Thyroid gland (tissue), 4 donors: ENCODE data around the gene TMEM92. TPM values are rescaled to one million over a fixed set of nuclear protein-coding genes. Genes with fewer than 3 reads are reported as not detected.

Experiments used
- DNase-seq, 2 donors: peaks; one replicate each; pipeline ENCODE4 v3.0.0-alpha.2; 2019
- H3K27ac ChIP-seq, 3 donors: fragments of 200-600 bp; sonication (generic); 1 replicate in 2 of 3; 2 replicates in 1 of 3; pipeline ENCODE4 v1.5.1; 2016 to 2019; ENCODE audit warnings: mild to moderate bottlenecking in 1 of 3, moderate library complexity in 1 of 3
- H3K27me3 ChIP-seq: fragments of 200-600 bp; sonication (generic); one replicate; pipeline ENCODE4 v1.5.1; 2019
- H3K36me3 ChIP-seq, 2 donors: fragments of 200-600 bp; sonication (generic); one replicate each; pipeline ENCODE4 v1.5.1; 2016 to 2019
- H3K4me1 ChIP-seq, 2 donors: fragments of 200-600 bp; sonication (generic); one replicate each; pipeline ENCODE4 v1.5.1; 2017 to 2019
- H3K4me3 ChIP-seq, 3 donors: fragments of 200-600 bp; sonication (generic); replicated peaks in 1 of 3; 1 replicate in 2 of 3; 2 replicates in 1 of 3; pipeline ENCODE4 v1.5.1; 2016; ENCODE audit warnings: mild to moderate bottlenecking in 1 of 3
- H3K9me3 ChIP-seq: fragments of 200-600 bp; sonication (generic); one replicate; pipeline ENCODE4 v1.5.1; 2017
- CTCF ChIP-seq, 6 experiments: fragments of 200-600 bp in 3 of 6; fragments of 450-650 bp in 3 of 6; sonication (generic) in 3 of 6; IDR thresholded peaks; one replicate each; pipeline ENCODE4 v1.5.1; 2016 to 2019; ENCODE audit warnings: antibody characterized with exemption in 6 of 6, mild to moderate bottlenecking in 2 of 6, inconsistent platforms in 1 of 6, moderate library complexity in 1 of 6
- POLR2A ChIP-seq, 2 donors: fragments of 450-650 bp; IDR thresholded peaks; one replicate each; pipeline ENCODE4 v1.6.1; 2017; ENCODE audit warnings: antibody characterized with exemption in 2 of 2, mild to moderate bottlenecking in 2 of 2, moderate library complexity in 1 of 2
- WGBS, 2 donors: methylation state at CpG; one replicate each; pipeline ENCODE4 v1.1.5; 2017; 5-methylcytosine and 5-hydroxymethylcytosine counted together
- intact Hi-C: fragments of 100-400 bp; cut with DNase I; formaldehyde crosslinking; loops from one replicate; pipeline ENCODE4 v1.15.1; 2023
- total RNA-seq, 4 donors: library from RNA; depleted of rRNA; stranded (reverse); fragments of >200 nt; gene quantifications; one replicate each; pipeline ENCODE4 v1.2.3, GENCODE V29; 2016

The TMEM92 gene
- total RNA-seq, 4 donors from 2014 or later: not detected

- no peak overlapping the region for H3K27ac ChIP-seq
- whole genome bisulfite sequencing, 2 donors: 84 to 85% methylated on average over 3 of the region's 3 CpGs
- TF ChIP-seq POLR2A (IDR thresholded peaks at IDR 0.05) (no peak), CTCF (IDR thresholded peaks at IDR 0.05) (no peak)
- H3K36me3 ChIP-seq: no peaks in the 10 kb centered on the region
- intact Hi-C loops: no loop called here
- H3K4me1 ChIP-seq: no peaks in the 10 kb centered on the region
- H3K27me3 ChIP-seq: no peaks in the 10 kb centered on the region
- no peaks in the 10 kb centered on the region for H3K9me3 ChIP-seq
- H3K4me3 ChIP-seq: no peak overlapping the region
- DNase-seq: no peak
Observed at GRCh38 chr17:50252781-50253180, 21.5 kb upstream of the TMEM92 start.

DNA sequence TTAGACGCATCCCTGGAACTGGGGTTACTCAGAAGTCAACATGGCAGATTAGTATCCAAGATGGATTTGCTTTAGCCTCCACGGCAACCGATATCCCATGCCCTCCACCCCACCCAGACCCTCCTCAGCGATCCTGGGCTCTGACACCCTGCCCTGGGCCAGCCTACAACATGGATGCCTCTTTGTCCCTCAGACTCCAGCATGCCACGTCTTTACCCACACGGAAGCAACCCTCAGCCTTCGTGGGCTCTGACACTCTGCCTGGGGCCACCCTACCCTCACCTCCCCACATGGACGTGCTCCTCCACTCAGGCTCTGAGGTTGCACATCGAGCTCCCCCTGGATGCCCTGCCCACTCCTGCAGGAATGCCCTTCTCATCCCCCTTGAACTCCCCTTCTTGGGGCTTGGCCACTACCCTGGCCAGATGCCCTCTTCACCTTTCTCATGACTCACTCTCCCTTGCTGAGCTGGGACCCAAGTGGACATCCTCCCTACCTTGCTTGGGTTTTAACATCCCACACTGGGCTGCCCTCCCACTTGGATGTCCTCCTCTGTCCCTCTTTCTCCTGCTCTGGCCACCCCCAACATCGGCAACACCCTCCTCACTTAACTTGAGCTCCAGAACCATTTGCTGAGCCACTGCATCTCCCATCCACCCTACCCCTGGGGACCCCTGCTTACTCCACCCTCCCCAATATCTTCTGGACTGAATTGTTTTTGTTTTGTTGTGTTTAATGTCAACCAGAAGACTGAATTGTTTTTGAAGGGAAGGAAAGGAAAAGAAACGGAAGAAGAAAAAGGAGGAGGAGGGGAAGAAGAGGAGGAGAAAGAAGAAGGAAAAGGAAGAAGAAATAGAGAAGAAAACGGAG lies 18.3 kb upstream of the TMEM92 start:
- WGBS, 2 donors: 80 to 81% methylated on average over 12 of the region's 12 CpGs
- DNase-seq: no peak

GRCh38 chr17:50256826-50257618 lies 17.2 kb upstream of the TMEM92 start:
- no peak for DNase-seq
- H3K27me3 ChIP-seq: no peaks in the 10 kb centered on the region
- WGBS, 2 donors: 83 to 87% methylated on average over 10 of the region's 10 CpGs
- H3K27ac ChIP-seq: no peak overlapping the region
- intact Hi-C loops: no loop called here
- no peaks in the 10 kb centered on the region for H3K36me3 ChIP-seq
- TF ChIP-seq CTCF (IDR thresholded peaks at IDR 0.05) (no peak), POLR2A (IDR thresholded peaks at IDR 0.05) (no peak)
- no peaks in the 10 kb centered on the region for H3K4me1 ChIP-seq
- H3K9me3 ChIP-seq: no peaks in the 10 kb centered on the region
- no peak overlapping the region for H3K4me3 ChIP-seq

More for the DNA sequence above, 18.3 kb upstream of the TMEM92 start:
- Histone ChIP-seq H3K4me3 (no peak overlapping the region), H3K27ac (no peak overlapping the region), H3K36me3 (no peaks in the 10 kb centered on the region), H3K4me1 (no peaks in the 10 kb centered on the region), H3K9me3 (no peaks in the 10 kb centered on the region), H3K27me3 (no peaks in the 10 kb centered on the region)
- intact Hi-C loops: no loop called here
- TF ChIP-seq CTCF (IDR thresholded peaks at IDR 0.05) (no peak), POLR2A (IDR thresholded peaks at IDR 0.05) (no peak)

GRCh38 chr17:50257676-50258224 lies 16.5 kb upstream of the TMEM92 start:
- H3K27me3 ChIP-seq: no peaks in the 10 kb centered on the region
- 34 to 37% methylated on average over 13 of the region's 15 CpGs for WGBS, 2 donors
- H3K4me1 ChIP-seq: no peaks in the 10 kb centered on the region
- no peak overlapping the region for H3K27ac ChIP-seq
- no peak for DNase-seq
- no peaks in the 10 kb centered on the region for H3K36me3 ChIP-seq
- no peaks in the 10 kb centered on the region for H3K9me3 ChIP-seq
- H3K4me3 ChIP-seq: no peak overlapping the region
- intact Hi-C loops: no loop called here
- no peak for TF ChIP-seq POLR2A (IDR thresholded peaks at IDR 0.05)

DNA sequence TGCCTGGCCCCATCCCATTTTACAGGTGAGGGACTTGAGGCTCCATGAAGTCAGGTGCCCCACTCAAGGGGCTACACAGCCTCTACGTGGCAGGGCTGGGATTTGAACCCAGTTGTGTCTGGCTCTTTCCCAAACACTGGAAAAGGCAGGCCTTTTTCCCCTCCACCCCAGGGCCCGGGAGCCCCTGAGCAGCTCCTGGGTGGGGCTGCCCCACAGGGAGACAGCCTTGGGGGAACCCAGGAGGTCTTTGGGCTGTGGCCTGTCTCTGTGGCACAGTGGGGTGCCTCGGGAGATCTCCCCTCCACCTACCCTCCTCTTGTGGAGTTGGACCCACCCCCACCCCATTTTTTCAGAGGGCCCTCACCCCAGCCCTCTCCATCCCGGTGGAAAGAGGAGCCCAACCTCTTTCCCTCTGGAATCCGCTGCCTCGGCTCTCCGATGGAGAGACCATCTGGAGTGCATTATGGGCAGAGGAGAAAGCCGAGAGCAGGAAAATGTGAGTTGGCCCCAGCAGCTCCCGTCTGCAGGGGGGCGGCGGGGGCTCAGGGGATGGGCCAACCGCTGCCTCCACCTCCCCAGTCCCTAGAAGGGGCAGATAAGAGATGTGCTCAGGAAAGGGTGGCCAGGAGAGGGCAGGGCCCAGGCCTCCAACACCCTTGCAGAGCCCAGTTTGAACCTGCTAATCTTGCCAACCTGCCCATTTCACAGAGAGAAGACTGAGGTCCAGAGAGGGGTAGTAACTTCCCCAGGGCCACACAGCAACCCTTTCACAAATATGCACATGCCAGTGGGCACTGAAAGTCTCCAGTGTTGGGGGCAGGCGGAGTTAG lies 15.4 kb upstream of the TMEM92 start:
- Histone ChIP-seq H3K27ac (no peak overlapping the region), H3K9me3 (no peaks in the 10 kb centered on the region), H3K36me3 (no peaks in the 10 kb centered on the region), H3K4me3 (no peak overlapping the region), H3K4me1 (no peaks in the 10 kb centered on the region), H3K27me3 (no peaks in the 10 kb centered on the region)
- no peak for DNase-seq
- no peak for TF ChIP-seq POLR2A (IDR thresholded peaks at IDR 0.05)
- TF ChIP-seq CTCF (IDR thresholded peaks at IDR 0.05): no peak
- WGBS, 2 donors: 61 to 75% methylated on average over 4 to 13 of the region's 13 CpGs
- intact Hi-C loops: no loop called here
